Astrocyte (in vitro differentiated cells and primary cell): ENCODE data around the gene RAE1. TPM values are rescaled to one million over a fixed set of nuclear protein-coding genes. Genes with fewer than 3 reads are reported as not detected.
A peak's percentile ranks its signal among the peaks of the same experiment; 100 is the strongest.

Experiments used
- DNase-seq: peaks from one replicate; pipeline ENCODE4 v3.0.0-alpha.2; 2010; ENCODE audit warnings: low read depth
- FAIRE-seq: peaks from 2 replicates; lab custom pipeline; 2011; peaks lifted over from hg19 to GRCh38; lab: Jason Lieb, UNC
- H2AFZ ChIP-seq: 2 replicates; pipeline ENCODE4 v1.6.0; 2012; ENCODE audit warnings: low read depth, low read length, inconsistent platforms
- H3K27ac ChIP-seq: 2 replicates; pipeline ENCODE4 v1.5.1; 2011; ENCODE audit warnings: low read depth, low read length, inconsistent platforms
- H3K27me3 ChIP-seq: 2 replicates; pipeline ENCODE4 v1.6.0; 2011; ENCODE audit warnings: low read length, inconsistent platforms; ENCODE audit not compliant: insufficient read depth
- H3K36me3 ChIP-seq: 2 replicates; pipeline ENCODE4 v1.5.1; 2011; ENCODE audit warnings: low read length, inconsistent platforms; ENCODE audit not compliant: insufficient read depth
- H3K4me1 ChIP-seq: 2 replicates; pipeline ENCODE4 v1.5.1; 2011; ENCODE audit warnings: low read length, inconsistent platforms; ENCODE audit not compliant: insufficient read depth
- H3K4me2 ChIP-seq: 2 replicates; pipeline ENCODE4 v1.6.0; 2012; ENCODE audit warnings: low read length, inconsistent platforms
- H3K4me3 ChIP-seq: 2 replicates; pipeline ENCODE4 v1.5.1; 2011; ENCODE audit warnings: low read depth, mild to moderate bottlenecking, low read length, inconsistent platforms; ENCODE audit not compliant: insufficient read depth
- H3K79me2 ChIP-seq: 2 replicates; pipeline ENCODE4 v1.6.0; 2012; ENCODE audit warnings: mild to moderate bottlenecking, low read length, inconsistent platforms; ENCODE audit not compliant: insufficient read depth
- H3K9ac ChIP-seq: 2 replicates; pipeline ENCODE4 v1.6.0; 2012; ENCODE audit warnings: mild to moderate bottlenecking, low read length, inconsistent platforms
- H3K9me3 ChIP-seq: 2 replicates; pipeline ENCODE4 v1.5.1; 2012; ENCODE audit warnings: low read depth, mild to moderate bottlenecking, low read length, inconsistent platforms; ENCODE audit not compliant: insufficient read depth
- H4K20me1 ChIP-seq: 2 replicates; pipeline ENCODE4 v1.6.0; 2012; ENCODE audit warnings: low read length, inconsistent platforms; ENCODE audit not compliant: insufficient read depth
- H3K27ac Mint-ChIP-seq: one replicate; pipeline ENCODE4 v1.8.0; 2021; ENCODE audit warnings: mild to moderate bottlenecking, mixed read lengths; ENCODE audit not compliant: unreplicated experiment
- H3K27me3 Mint-ChIP-seq: one replicate; pipeline ENCODE4 v1.8.0; 2021; ENCODE audit warnings: low read depth, mixed read lengths; ENCODE audit not compliant: unreplicated experiment
- H3K36me3 Mint-ChIP-seq: one replicate; pipeline ENCODE4 v1.8.0; 2021; ENCODE audit warnings: low read depth, mixed read lengths; ENCODE audit not compliant: unreplicated experiment
- H3K4me1 Mint-ChIP-seq: one replicate; pipeline ENCODE4 v1.8.0; 2021; ENCODE audit warnings: low read depth, mixed read lengths; ENCODE audit not compliant: unreplicated experiment
- H3K4me3 Mint-ChIP-seq: one replicate; pipeline ENCODE4 v1.8.0; 2021; ENCODE audit warnings: mild to moderate bottlenecking, moderate library complexity, mixed read lengths; ENCODE audit not compliant: unreplicated experiment
- H3K9me3 Mint-ChIP-seq: one replicate; pipeline ENCODE4 v1.8.0; 2021; ENCODE audit warnings: mild to moderate bottlenecking, mixed read lengths; ENCODE audit not compliant: unreplicated experiment
- EZH2 ChIP-seq: IDR thresholded peaks from 2 replicates; pipeline ENCODE4 v1.6.1; 2012; ENCODE audit warnings: mild to moderate bottlenecking, low read length, inconsistent platforms; ENCODE audit not compliant: insufficient read depth
- total RNA-seq: library from RNA; stranded (reverse); gene quantifications from 2 replicates; pipeline ENCODE4 v1.2.1, GENCODE V29; 2021
- TF ChIP-seq, protein P1 (sequence below): IDR thresholded peaks from 2 replicates; pipeline ENCODE4 v1.5.1; 2011; ENCODE audit warnings: low read depth, mild to moderate bottlenecking, inconsistent platforms, low read length, moderate library complexity; ENCODE audit not compliant: insufficient read depth

The RAE1 gene
- total RNA-seq, 1 donor from 2014 or later: 31.1 TPM

DNA sequence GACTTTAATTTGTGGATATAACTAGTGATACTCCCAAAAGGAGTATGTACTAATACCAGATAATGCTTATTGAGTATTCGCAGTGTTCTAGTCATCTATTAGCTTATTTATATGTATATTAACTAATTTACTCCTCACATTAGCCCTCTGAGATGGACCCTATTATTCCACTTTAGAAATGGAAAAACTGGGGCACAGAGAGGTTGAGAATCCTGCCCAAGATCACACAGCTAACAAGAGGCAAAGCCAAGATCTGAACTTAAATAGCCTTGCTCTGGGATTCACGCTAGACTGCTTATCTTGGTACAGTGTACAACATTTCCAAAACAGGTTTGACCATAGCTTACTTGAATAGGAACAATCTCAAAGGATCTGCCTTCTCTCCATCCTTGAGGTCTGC, 29.9 kb upstream of the RAE1 start:
- H3K27me3 ChIP-seq: peaks cover 11% of the 10 kb centered on the region
- FAIRE-seq: no peak
- H3K4me2 ChIP-seq: no peak overlapping the region
- no peaks in the 10 kb centered on the region for H3K79me2 ChIP-seq
- no peak overlapping the region for H3K27ac ChIP-seq
- no peak for TF ChIP-seq EZH2
- TF ChIP-seq, protein P1, sequence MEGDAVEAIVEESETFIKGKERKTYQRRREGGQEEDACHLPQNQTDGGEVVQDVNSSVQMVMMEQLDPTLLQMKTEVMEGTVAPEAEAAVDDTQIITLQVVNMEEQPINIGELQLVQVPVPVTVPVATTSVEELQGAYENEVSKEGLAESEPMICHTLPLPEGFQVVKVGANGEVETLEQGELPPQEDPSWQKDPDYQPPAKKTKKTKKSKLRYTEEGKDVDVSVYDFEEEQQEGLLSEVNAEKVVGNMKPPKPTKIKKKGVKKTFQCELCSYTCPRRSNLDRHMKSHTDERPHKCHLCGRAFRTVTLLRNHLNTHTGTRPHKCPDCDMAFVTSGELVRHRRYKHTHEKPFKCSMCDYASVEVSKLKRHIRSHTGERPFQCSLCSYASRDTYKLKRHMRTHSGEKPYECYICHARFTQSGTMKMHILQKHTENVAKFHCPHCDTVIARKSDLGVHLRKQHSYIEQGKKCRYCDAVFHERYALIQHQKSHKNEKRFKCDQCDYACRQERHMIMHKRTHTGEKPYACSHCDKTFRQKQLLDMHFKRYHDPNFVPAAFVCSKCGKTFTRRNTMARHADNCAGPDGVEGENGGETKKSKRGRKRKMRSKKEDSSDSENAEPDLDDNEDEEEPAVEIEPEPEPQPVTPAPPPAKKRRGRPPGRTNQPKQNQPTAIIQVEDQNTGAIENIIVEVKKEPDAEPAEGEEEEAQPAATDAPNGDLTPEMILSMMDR: no peak
- H3K9me3 ChIP-seq: no peaks in the 10 kb centered on the region
- no peaks in the 10 kb centered on the region for H3K36me3 ChIP-seq
- no peak overlapping the region for H3K4me3 ChIP-seq
- H2AFZ ChIP-seq: no peak overlapping the region
- H3K9ac ChIP-seq: no peak overlapping the region
- Mint-ChIP-seq H3K9me3 (peaks cover 2% of the 10 kb centered on the region), H3K4me3 (no peak overlapping the region), H3K27me3 (peaks cover 27% of the 10 kb centered on the region), H3K36me3 (peaks cover 1% of the 10 kb centered on the region), H3K27ac (no peak overlapping the region), H3K4me1 (peaks cover 7% of the 10 kb centered on the region)
- no peak for DNase-seq
- H3K4me1 ChIP-seq: no peaks in the 10 kb centered on the region
- H4K20me1 ChIP-seq: no peaks in the 10 kb centered on the region

DNA sequence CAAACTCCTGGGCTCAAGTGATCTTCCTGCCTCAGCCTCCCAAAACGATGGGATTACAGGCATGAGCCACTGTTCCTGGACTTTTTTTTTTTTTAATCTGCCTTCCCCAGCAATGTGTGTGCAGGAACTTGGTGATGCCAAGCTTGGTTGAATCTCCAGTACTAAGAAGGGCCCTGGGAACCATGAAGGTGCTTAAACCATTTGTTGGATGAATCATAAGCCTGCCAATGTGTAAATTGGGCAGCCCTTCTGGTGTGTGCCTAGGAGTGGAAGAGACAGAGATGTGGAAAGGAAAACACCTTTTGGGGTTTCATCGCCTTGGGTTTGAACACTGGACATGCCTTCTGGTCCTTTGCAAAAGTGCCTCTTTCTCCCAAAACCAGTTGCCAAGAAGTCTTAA, 28.6 kb upstream of the RAE1 start:
- Mint-ChIP-seq H3K4me3 (no peak overlapping the region), H3K27me3 (peaks cover 40% of the 10 kb centered on the region), H3K9me3 (peaks cover 2% of the 10 kb centered on the region), H3K36me3 (peaks cover 1% of the 10 kb centered on the region), H3K27ac (no peak overlapping the region), H3K4me1 (peaks cover 7% of the 10 kb centered on the region)
- Histone ChIP-seq H3K4me3 (no peak overlapping the region), H3K9ac (no peak overlapping the region), H2AFZ (no peak overlapping the region), H3K4me1 (no peaks in the 10 kb centered on the region), H3K79me2 (no peaks in the 10 kb centered on the region), H3K27me3 (peaks cover 11% of the 10 kb centered on the region), H3K4me2 (no peak overlapping the region), H4K20me1 (no peaks in the 10 kb centered on the region), H3K27ac (no peak overlapping the region), H3K9me3 (no peaks in the 10 kb centered on the region), H3K36me3 (no peaks in the 10 kb centered on the region)
- TF ChIP-seq, protein P1: no peak
- TF ChIP-seq EZH2: no peak
- FAIRE-seq: no peak
- no peak for DNase-seq

DNA sequence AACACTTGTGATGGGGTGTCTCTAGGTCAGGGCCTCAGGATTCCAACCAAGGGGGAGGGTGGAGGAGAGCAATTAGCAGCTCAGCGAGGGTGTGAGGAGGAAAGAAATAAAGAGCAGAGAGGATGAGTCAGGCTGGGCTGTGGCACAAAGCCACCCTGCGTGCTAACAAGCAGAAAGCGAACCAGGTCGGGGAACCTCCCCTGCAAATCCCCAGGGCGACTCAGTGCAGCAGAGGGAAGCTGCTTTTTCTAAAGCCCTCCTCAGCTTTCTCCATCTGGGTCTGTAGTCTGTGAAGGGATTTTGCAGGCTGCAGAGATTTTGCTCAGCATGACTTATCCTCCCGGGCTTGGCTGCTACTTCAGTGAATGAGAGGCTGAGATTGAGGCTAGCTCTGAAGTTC, 28.0 kb upstream of the RAE1 start:
- Histone ChIP-seq H3K4me2 (no peak overlapping the region), H3K79me2 (no peaks in the 10 kb centered on the region), H3K9me3 (no peaks in the 10 kb centered on the region), H3K27me3 (peaks cover 8% of the 10 kb centered on the region), H3K9ac (no peak overlapping the region), H3K36me3 (no peaks in the 10 kb centered on the region), H3K4me1 (no peaks in the 10 kb centered on the region), H3K27ac (no peak overlapping the region), H4K20me1 (no peaks in the 10 kb centered on the region), H3K4me3 (no peak overlapping the region), H2AFZ (no peak overlapping the region)
- no peak overlapping the region for H3K27ac Mint-ChIP-seq
- H3K4me3 Mint-ChIP-seq: no peak overlapping the region
- TF ChIP-seq, protein P1: no peak
- no peak for TF ChIP-seq EZH2
- H3K36me3 Mint-ChIP-seq: peaks cover 5% of the 10 kb centered on the region
- FAIRE-seq (no peak), DNase-seq (peak; percentile 22)
- H3K27me3 Mint-ChIP-seq: peaks cover 41% of the 10 kb centered on the region
- peaks cover 2% of the 10 kb centered on the region for H3K9me3 Mint-ChIP-seq
- H3K4me1 Mint-ChIP-seq: peaks cover 7% of the 10 kb centered on the region
